Transverse colon (tissue), 3 donors: ENCODE data around the gene CEP44.

Experiments used
- CTCF ChIP-seq, 5 experiments: fragments of 200-600 bp in 3 of 5; fragments of 450-650 bp in 2 of 5; sonication (generic) in 3 of 5; IDR thresholded peaks; 1 replicate in 2 of 5; 2 replicates in 3 of 5; pipeline ENCODE4 v1.5.1; 2016 to 2017; ENCODE audit warnings: antibody characterized with exemption in 5 of 5, inconsistent platforms in 3 of 5, mild to moderate bottlenecking in 2 of 5, moderate library complexity in 1 of 5
- POLR2A ChIP-seq: fragments of 450-650 bp; IDR thresholded peaks from one replicate; pipeline ENCODE4 v1.6.1; 2016; ENCODE audit warnings: antibody characterized with exemption, mild to moderate bottlenecking, moderate library complexity

- TF ChIP-seq CTCF (IDR thresholded peaks at IDR 0.05) (no peak), POLR2A (no peak)
These were observed 95.2 kb downstream of the CEP44 start for GRCh38 chr4:174378951-174379350.
